ENCODE measurements around the gene DLG1. TPM values are rescaled to one million over a fixed set of nuclear protein-coding genes. Genes with fewer than 3 reads are reported as not detected.

DLG1 gene
- total RNA-seq, 1 donor from 2014 or later = 62.1 TPM

- peaks cover 0 to 3% (median 3%) of the 10 kb centered on the region in 3 donors for H3K9me3 ChIP-seq (ENCODE audit: control insufficient read depth in 3 of 3, low read length in 3 of 3)
- peaks cover 0 to under 1% (median 0%) of the 10 kb centered on the region in 3 donors for H3K36me3 ChIP-seq (ENCODE audit: control insufficient read depth in 3 of 3, insufficient read depth in 3 of 3, low read length in 3 of 3)
- no peaks in the 10 kb centered on the region for H3K4me1 ChIP-seq (ENCODE audit: control insufficient read depth in 3 of 3, insufficient read depth in 3 of 3, low read length in 3 of 3)
- no peak overlapping the region for H3K9ac ChIP-seq (ENCODE audit: low read depth in 1 of 3, low read length in 3 of 3)
- H3K27ac ChIP-seq (ENCODE audit: low read depth, low read length) = no peak overlapping the region
- no peaks in the 10 kb centered on the region for H3K27me3 ChIP-seq (ENCODE audit: control insufficient read depth in 3 of 3, insufficient read depth in 3 of 3, low read length in 3 of 3)
- H3K4me3 ChIP-seq (ENCODE audit: low read length in 3 of 3) = no peak overlapping the region
Measured at GRCh38 chr3:197238842-197239241, 59.6 kb downstream of the DLG1 start.

- no peaks in the 10 kb centered on the region for H3K36me3 ChIP-seq (ENCODE audit: control insufficient read depth in 3 of 3, insufficient read depth in 3 of 3, low read length in 3 of 3)
- H3K27me3 ChIP-seq (ENCODE audit: control insufficient read depth in 3 of 3, insufficient read depth in 3 of 3, low read length in 3 of 3) = no peaks in the 10 kb centered on the region
- H3K9me3 ChIP-seq (ENCODE audit: control insufficient read depth in 3 of 3, low read length in 3 of 3) = peaks cover 0 to 3% (median 0%) of the 10 kb centered on the region in 3 donors
- no peak overlapping the region for H3K9ac ChIP-seq (ENCODE audit: low read depth in 1 of 3, low read length in 3 of 3)
- H3K27ac ChIP-seq (ENCODE audit: low read depth, low read length) = no peak overlapping the region
- H3K4me3 ChIP-seq (ENCODE audit: low read length in 3 of 3) = no peak overlapping the region
- no peaks in the 10 kb centered on the region for H3K4me1 ChIP-seq (ENCODE audit: control insufficient read depth in 3 of 3, insufficient read depth in 3 of 3, low read length in 3 of 3)
Measured at GRCh38 chr3:197237897-197238296, 60.5 kb downstream of the DLG1 start.

GRCh38 chr3:197236362-197236761 lies 62.0 kb downstream of the DLG1 start:
- Histone ChIP-seq H3K9me3 (ENCODE audit: control insufficient read depth in 3 of 3, low read length in 3 of 3) (no peaks in the 10 kb centered on the region), H3K9ac (ENCODE audit: low read depth in 1 of 3, low read length in 3 of 3) (no peak overlapping the region), H3K4me1 (ENCODE audit: control insufficient read depth in 3 of 3, insufficient read depth in 3 of 3, low read length in 3 of 3) (no peaks in the 10 kb centered on the region), H3K36me3 (ENCODE audit: control insufficient read depth in 3 of 3, insufficient read depth in 3 of 3, low read length in 3 of 3) (no peaks in the 10 kb centered on the region), H3K27me3 (ENCODE audit: control insufficient read depth in 3 of 3, insufficient read depth in 3 of 3, low read length in 3 of 3) (no peaks in the 10 kb centered on the region), H3K4me3 (ENCODE audit: low read length in 3 of 3) (no peak overlapping the region), H3K27ac (ENCODE audit: low read depth, low read length) (no peak overlapping the region)

GRCh38 chr3:197234947-197235914 lies 63.2 kb downstream of the DLG1 start:
- Histone ChIP-seq H3K4me1 (ENCODE audit: control insufficient read depth in 3 of 3, insufficient read depth in 3 of 3, low read length in 3 of 3) (no peaks in the 10 kb centered on the region), H3K9me3 (ENCODE audit: control insufficient read depth in 3 of 3, low read length in 3 of 3) (no peaks in the 10 kb centered on the region), H3K9ac (ENCODE audit: low read depth in 1 of 3, low read length in 3 of 3) (no peak overlapping the region), H3K36me3 (ENCODE audit: control insufficient read depth in 3 of 3, insufficient read depth in 3 of 3, low read length in 3 of 3) (no peaks in the 10 kb centered on the region), H3K27me3 (ENCODE audit: control insufficient read depth in 3 of 3, insufficient read depth in 3 of 3, low read length in 3 of 3) (no peaks in the 10 kb centered on the region), H3K27ac (ENCODE audit: low read depth, low read length) (no peak overlapping the region), H3K4me3 (ENCODE audit: low read length in 3 of 3) (no peak overlapping the region)

- Histone ChIP-seq H3K4me3 (ENCODE audit: low read length in 3 of 3) (no peak overlapping the region), H3K36me3 (ENCODE audit: control insufficient read depth in 3 of 3, insufficient read depth in 3 of 3, low read length in 3 of 3) (no peaks in the 10 kb centered on the region), H3K4me1 (ENCODE audit: control insufficient read depth in 3 of 3, insufficient read depth in 3 of 3, low read length in 3 of 3) (peaks cover 2 to 5% (median 4%) of the 10 kb centered on the region in 3 donors), H3K9ac (ENCODE audit: low read depth in 1 of 3, low read length in 3 of 3) (no peak overlapping the region), H3K9me3 (ENCODE audit: control insufficient read depth in 3 of 3, low read length in 3 of 3) (no peaks in the 10 kb centered on the region), H3K27me3 (ENCODE audit: control insufficient read depth in 3 of 3, insufficient read depth in 3 of 3, low read length in 3 of 3) (no peaks in the 10 kb centered on the region), H3K27ac (ENCODE audit: low read depth, low read length) (no peak overlapping the region)
Measured at GRCh38 chr3:197231321-197231720, 67.1 kb downstream of the DLG1 start.

- no peaks in the 10 kb centered on the region for H3K9me3 ChIP-seq (ENCODE audit: control insufficient read depth in 3 of 3, low read length in 3 of 3)
- H3K27me3 ChIP-seq (ENCODE audit: control insufficient read depth in 3 of 3, insufficient read depth in 3 of 3, low read length in 3 of 3) = no peaks in the 10 kb centered on the region
- no peak overlapping the region for H3K27ac ChIP-seq (ENCODE audit: low read depth, low read length)
- no peaks in the 10 kb centered on the region for H3K36me3 ChIP-seq (ENCODE audit: control insufficient read depth in 3 of 3, insufficient read depth in 3 of 3, low read length in 3 of 3)
- H3K9ac ChIP-seq (ENCODE audit: low read depth in 1 of 3, low read length in 3 of 3) = no peak overlapping the region
- H3K4me1 ChIP-seq (ENCODE audit: control insufficient read depth in 3 of 3, insufficient read depth in 3 of 3, low read length in 3 of 3) = peaks cover 2 to 8% (median 4%) of the 10 kb centered on the region in 3 donors
- H3K4me3 ChIP-seq (ENCODE audit: low read length in 3 of 3) = no peak overlapping the region
Measured at GRCh38 chr3:197229836-197230235, 68.6 kb downstream of the DLG1 start.

- Histone ChIP-seq H3K4me1 (ENCODE audit: control insufficient read depth in 3 of 3, insufficient read depth in 3 of 3, low read length in 3 of 3) (peaks cover 2 to 8% (median 4%) of the 10 kb centered on the region in 3 donors), H3K27me3 (ENCODE audit: control insufficient read depth in 3 of 3, insufficient read depth in 3 of 3, low read length in 3 of 3) (no peaks in the 10 kb centered on the region), H3K9ac (ENCODE audit: low read depth in 1 of 3, low read length in 3 of 3) (no peak overlapping the region), H3K4me3 (ENCODE audit: low read length in 3 of 3) (no peak overlapping the region), H3K9me3 (ENCODE audit: control insufficient read depth in 3 of 3, low read length in 3 of 3) (no peaks in the 10 kb centered on the region), H3K27ac (ENCODE audit: low read depth, low read length) (no peak overlapping the region), H3K36me3 (ENCODE audit: control insufficient read depth in 3 of 3, insufficient read depth in 3 of 3, low read length in 3 of 3) (no peaks in the 10 kb centered on the region)
Measured at GRCh38 chr3:197229178-197229577, 69.2 kb downstream of the DLG1 start.

- Histone ChIP-seq H3K27ac (ENCODE audit: low read depth, low read length) (no peak overlapping the region), H3K9me3 (ENCODE audit: control insufficient read depth in 3 of 3, low read length in 3 of 3) (no peaks in the 10 kb centered on the region), H3K4me3 (ENCODE audit: low read length in 3 of 3) (no peak overlapping the region), H3K36me3 (ENCODE audit: control insufficient read depth in 3 of 3, insufficient read depth in 3 of 3, low read length in 3 of 3) (no peaks in the 10 kb centered on the region), H3K4me1 (ENCODE audit: control insufficient read depth in 3 of 3, insufficient read depth in 3 of 3, low read length in 3 of 3) (peaks cover 3 to 10% (median 4%) of the 10 kb centered on the region in 3 donors), H3K9ac (ENCODE audit: low read depth in 1 of 3, low read length in 3 of 3) (no peak overlapping the region), H3K27me3 (ENCODE audit: control insufficient read depth in 3 of 3, insufficient read depth in 3 of 3, low read length in 3 of 3) (no peaks in the 10 kb centered on the region)
Measured at GRCh38 chr3:197227780-197228574, 70.4 kb downstream of the DLG1 start.

- no peaks in the 10 kb centered on the region for H3K9me3 ChIP-seq (ENCODE audit: control insufficient read depth in 3 of 3, low read length in 3 of 3)
- H3K36me3 ChIP-seq (ENCODE audit: control insufficient read depth in 3 of 3, insufficient read depth in 3 of 3, low read length in 3 of 3) = no peaks in the 10 kb centered on the region
- no peak overlapping the region for H3K9ac ChIP-seq (ENCODE audit: low read depth in 1 of 3, low read length in 3 of 3)
- H3K4me3 ChIP-seq (ENCODE audit: low read length in 3 of 3) = no peak overlapping the region
- H3K27me3 ChIP-seq (ENCODE audit: control insufficient read depth in 3 of 3, insufficient read depth in 3 of 3, low read length in 3 of 3) = no peaks in the 10 kb centered on the region
- no peak overlapping the region for H3K27ac ChIP-seq (ENCODE audit: low read depth, low read length)
- peaks cover 6 to 14% (median 9%) of the 10 kb centered on the region in 3 donors for H3K4me1 ChIP-seq (ENCODE audit: control insufficient read depth in 3 of 3, insufficient read depth in 3 of 3, low read length in 3 of 3)
Measured at GRCh38 chr3:197226179-197226578, 72.2 kb downstream of the DLG1 start.

- Histone ChIP-seq H3K9me3 (ENCODE audit: control insufficient read depth in 3 of 3, low read length in 3 of 3) (no peaks in the 10 kb centered on the region), H3K9ac (ENCODE audit: low read depth in 1 of 3, low read length in 3 of 3) (no peak overlapping the region), H3K27me3 (ENCODE audit: control insufficient read depth in 3 of 3, insufficient read depth in 3 of 3, low read length in 3 of 3) (no peaks in the 10 kb centered on the region), H3K27ac (ENCODE audit: low read depth, low read length) (no peak overlapping the region), H3K4me1 (ENCODE audit: control insufficient read depth in 3 of 3, insufficient read depth in 3 of 3, low read length in 3 of 3) (peaks cover 6 to 14% (median 9%) of the 10 kb centered on the region in 3 donors), H3K4me3 (ENCODE audit: low read length in 3 of 3) (no peak overlapping the region), H3K36me3 (ENCODE audit: control insufficient read depth in 3 of 3, insufficient read depth in 3 of 3, low read length in 3 of 3) (no peaks in the 10 kb centered on the region)
Measured at GRCh38 chr3:197225579-197225978, 72.8 kb downstream of the DLG1 start.
